Osteoblast (primary cell): ENCODE results near the gene POU4F3. TPM values are rescaled to one million over a fixed set of nuclear protein-coding genes. Genes with fewer than 3 reads are reported as not detected.

Experiments
- DNase-seq: peaks from one replicate; pipeline ENCODE4 v3.0.0; 2011; ENCODE audit warnings: low spot score, mixed read lengths; ENCODE audit not compliant: insufficient read length; ENCODE audit errors: missing footprints
- H2AFZ ChIP-seq: 2 replicates; pipeline ENCODE4 v1.6.0; 2011; ENCODE audit warnings: mild to moderate bottlenecking, low read length
- H3K27ac ChIP-seq: 2 replicates; pipeline ENCODE4 v1.5.1; 2011; ENCODE audit warnings: mild to moderate bottlenecking, low read depth, low read length, moderate library complexity
- H3K27me3 ChIP-seq: 2 replicates; pipeline ENCODE4 v1.6.0; 2012; ENCODE audit warnings: mild to moderate bottlenecking, control low read depth, inconsistent platforms, low read length, moderate library complexity; ENCODE audit not compliant: insufficient read depth
- H3K36me3 ChIP-seq: 2 replicates; pipeline ENCODE4 v1.5.1; 2011; ENCODE audit warnings: mild to moderate bottlenecking, low read length, control low read depth, moderate library complexity; ENCODE audit not compliant: insufficient read depth
- H3K4me1 ChIP-seq: 2 replicates; pipeline ENCODE4 v1.5.1; 2011; ENCODE audit warnings: mild to moderate bottlenecking, low read length, control low read depth, moderate library complexity; ENCODE audit not compliant: insufficient read depth
- H3K4me2 ChIP-seq: 2 replicates; pipeline ENCODE4 v1.6.0; 2011; ENCODE audit warnings: mild to moderate bottlenecking, low read length; ENCODE audit not compliant: insufficient read depth
- H3K4me3 ChIP-seq: fragments of 200-600 bp; sonication (generic); 3 replicates; pipeline ENCODE4 v1.5.1; 2012; ENCODE audit warnings: mild to moderate bottlenecking, low read length, inconsistent platforms; ENCODE audit not compliant: insufficient read depth
- H3K79me2 ChIP-seq: 2 replicates; pipeline ENCODE4 v1.6.0; 2012; ENCODE audit warnings: mild to moderate bottlenecking, low read length, control low read depth, inconsistent platforms; ENCODE audit not compliant: insufficient read depth
- H3K9me3 ChIP-seq: 2 replicates; pipeline ENCODE4 v1.5.1; 2011; ENCODE audit warnings: low read depth, low read length, control low read depth
- H4K20me1 ChIP-seq: 2 replicates; pipeline ENCODE4 v1.6.0; 2012; ENCODE audit warnings: mild to moderate bottlenecking, low read length, control low read depth; ENCODE audit not compliant: insufficient read depth
- CTCF ChIP-seq: IDR thresholded peaks from 2 replicates; pipeline ENCODE4 v1.5.1; 2011; ENCODE audit warnings: mild to moderate bottlenecking, low read depth, low read length, moderate library complexity; ENCODE audit errors: extremely low read depth
- total RNA-seq: library from RNA; depleted of rRNA; stranded (reverse); fragments of >200 nt; gene quantifications from 2 replicates; pipeline ENCODE4 v1.2.3, GENCODE V29; 2012

The POU4F3 gene
- total RNA-seq, 1 donor, result under 0.01 TPM

DNA sequence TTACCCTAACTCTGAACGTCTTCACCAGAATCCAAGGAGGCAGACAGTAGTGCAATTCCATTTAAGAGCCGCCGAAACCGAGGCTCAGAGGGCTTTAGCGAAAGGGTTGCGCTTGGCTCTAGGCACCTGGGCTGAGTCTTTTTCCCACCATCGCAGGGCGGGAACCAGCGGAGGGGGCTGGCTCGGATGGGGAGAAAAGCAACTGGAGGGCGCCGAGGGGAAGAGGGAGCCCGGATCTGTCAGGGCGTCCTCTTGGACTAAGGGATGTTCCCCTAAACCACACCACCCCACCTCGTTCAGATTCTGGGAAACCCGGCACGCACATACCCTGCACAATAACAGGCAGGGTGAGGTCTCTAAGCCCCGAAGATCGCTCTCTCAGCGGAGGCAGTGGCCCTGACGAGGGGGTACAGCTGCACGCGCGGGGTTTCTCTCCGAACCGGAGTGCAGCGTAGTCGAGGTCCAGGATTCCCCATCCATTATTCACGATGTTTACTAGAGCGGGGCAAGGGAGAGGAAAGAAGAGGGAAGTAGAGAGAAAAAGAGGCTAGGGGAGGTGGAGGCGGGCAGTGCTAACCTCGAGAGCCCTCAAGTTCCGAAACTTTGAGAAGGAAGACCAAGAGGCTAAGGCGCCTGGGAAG is 1.3 kb upstream of the POU4F3 start:
- Histone ChIP-seq H3K4me3 (no peak overlapping the region), H3K27me3 (peaks cover 94% of the 10 kb centered on the region), H3K79me2 (no peaks in the 10 kb centered on the region), H3K27ac (no peak overlapping the region), H3K36me3 (no peaks in the 10 kb centered on the region), H4K20me1 (no peaks in the 10 kb centered on the region), H2AFZ (no peak overlapping the region), H3K9me3 (no peaks in the 10 kb centered on the region), H3K4me1 (peaks cover 4% of the 10 kb centered on the region), H3K4me2 (no peak overlapping the region)
- no peak for TF ChIP-seq CTCF
- no peak for DNase-seq

DNA sequence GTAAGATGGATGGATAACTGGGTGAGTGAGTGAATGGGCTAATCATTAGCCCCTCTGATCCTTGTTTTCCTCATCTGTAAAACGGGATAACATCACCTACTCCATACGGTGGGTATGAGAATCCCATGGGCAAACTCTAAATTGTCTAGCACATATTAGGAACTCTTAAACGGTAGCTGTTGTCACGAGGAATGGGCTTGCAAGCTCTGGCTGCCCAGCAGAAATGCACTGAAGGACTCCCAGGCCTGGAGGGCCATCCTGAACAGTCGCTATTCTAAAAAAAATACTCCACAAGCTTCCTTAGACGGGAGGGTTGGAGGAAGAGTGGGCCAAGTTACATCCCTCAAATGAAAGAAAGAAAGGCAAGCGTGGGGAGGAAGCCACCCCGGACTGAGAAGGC is 711 bp upstream of the POU4F3 start:
- Histone ChIP-seq H4K20me1 (no peaks in the 10 kb centered on the region), H3K4me3 (no peak overlapping the region), H2AFZ (no peak overlapping the region), H3K79me2 (no peaks in the 10 kb centered on the region), H3K4me1 (peaks cover 4% of the 10 kb centered on the region), H3K4me2 (no peak overlapping the region), H3K27me3 (peaks cover 94% of the 10 kb centered on the region), H3K27ac (no peak overlapping the region), H3K36me3 (no peaks in the 10 kb centered on the region), H3K9me3 (no peaks in the 10 kb centered on the region)
- no peak for DNase-seq
- TF ChIP-seq CTCF, result no peak

DNA sequence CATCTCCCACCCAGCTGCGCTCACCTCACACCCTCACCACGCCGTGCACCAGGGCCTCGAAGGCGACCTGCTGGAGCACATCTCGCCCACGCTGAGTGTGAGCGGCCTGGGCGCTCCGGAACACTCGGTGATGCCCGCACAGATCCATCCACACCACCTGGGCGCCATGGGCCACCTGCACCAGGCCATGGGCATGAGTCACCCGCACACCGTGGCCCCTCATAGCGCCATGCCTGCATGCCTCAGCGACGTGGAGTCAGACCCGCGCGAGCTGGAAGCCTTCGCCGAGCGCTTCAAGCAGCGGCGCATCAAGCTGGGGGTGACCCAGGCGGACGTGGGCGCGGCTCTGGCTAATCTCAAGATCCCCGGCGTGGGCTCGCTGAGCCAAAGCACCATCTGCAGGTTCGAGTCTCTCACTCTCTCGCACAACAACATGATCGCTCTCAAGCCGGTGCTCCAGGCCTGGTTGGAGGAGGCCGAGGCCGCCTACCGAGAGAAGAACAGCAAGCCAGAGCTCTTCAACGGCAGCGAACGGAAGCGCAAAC is 1.1 kb downstream of the POU4F3 start:
- Histone ChIP-seq H3K79me2 (no peaks in the 10 kb centered on the region), H2AFZ (no peak overlapping the region), H3K4me2 (peak overlapping the region; percentile 78), H3K27me3 (peaks cover 96% of the 10 kb centered on the region), H3K27ac (no peak overlapping the region), H3K4me1 (peaks cover 4% of the 10 kb centered on the region), H3K36me3 (no peaks in the 10 kb centered on the region), H4K20me1 (no peaks in the 10 kb centered on the region), H3K9me3 (no peaks in the 10 kb centered on the region), H3K4me3 (peak overlapping the region; percentile 39)
- TF ChIP-seq CTCF, result no peak
- no peak for DNase-seq

- Histone ChIP-seq H3K9me3 (no peaks in the 10 kb centered on the region), H3K27ac (no peak overlapping the region), H2AFZ (no peak overlapping the region), H3K4me3 (peak overlapping the region; percentile 39), H3K36me3 (no peaks in the 10 kb centered on the region), H3K4me2 (peak overlapping the region; percentile 78), H3K79me2 (no peaks in the 10 kb centered on the region), H4K20me1 (no peaks in the 10 kb centered on the region), H3K27me3 (peaks cover 99% of the 10 kb centered on the region), H3K4me1 (peaks cover 4% of the 10 kb centered on the region)
- peak; percentile 96 for DNase-seq
- no peak for TF ChIP-seq CTCF
Measured at GRCh38 chr5:146340260-146341081, 1.8 kb downstream of the POU4F3 start.
